Brain microvascular endothelial cell (primary cell): Measurements from ENCODE around the gene CCDC141.

Experiments
- DNase-seq: peaks from one replicate; pipeline ENCODE4 v3.0.0-alpha.2; 2020
- H3K27ac ChIP-seq: fragments of 250-450 bp; sonication (Bioruptor Pico); 2 replicates; pipeline ENCODE4 v1.5.1; 2020; ENCODE audit warnings: mild to moderate bottlenecking, moderate library complexity
- H3K27me3 ChIP-seq: fragments of 250-450 bp; sonication (Bioruptor Pico); replicated peaks from 2 replicates; pipeline ENCODE4 v1.5.1; 2020; ENCODE audit warnings: mild to moderate bottlenecking
- H3K36me3 ChIP-seq: fragments of 250-450 bp; sonication (Bioruptor Pico); replicated peaks from 2 replicates; pipeline ENCODE4 v1.5.1; 2020; ENCODE audit warnings: mild to moderate bottlenecking
- H3K4me3 ChIP-seq: 2 replicates; pipeline ENCODE4 v1.5.1; 2011; ENCODE audit warnings: low read depth, mild to moderate bottlenecking, control low read depth, low read length, moderate library complexity
- in situ Hi-C: cut with HindIII; loops from 2 replicates; pipeline ENCODE4 v1.10.0; 2017; ENCODE audit warnings: low sequenced_read_pairs, low pct_ligation_motif_present
- TF ChIP-seq, protein P1 (sequence below): IDR thresholded peaks from 2 replicates; pipeline ENCODE4 v1.5.1; 2011; ENCODE audit warnings: low read depth, mild to moderate bottlenecking, moderate library complexity, low read length, control low read depth, inconsistent platforms; ENCODE audit errors: missing control alignments

CCDC141 gene

DNA sequence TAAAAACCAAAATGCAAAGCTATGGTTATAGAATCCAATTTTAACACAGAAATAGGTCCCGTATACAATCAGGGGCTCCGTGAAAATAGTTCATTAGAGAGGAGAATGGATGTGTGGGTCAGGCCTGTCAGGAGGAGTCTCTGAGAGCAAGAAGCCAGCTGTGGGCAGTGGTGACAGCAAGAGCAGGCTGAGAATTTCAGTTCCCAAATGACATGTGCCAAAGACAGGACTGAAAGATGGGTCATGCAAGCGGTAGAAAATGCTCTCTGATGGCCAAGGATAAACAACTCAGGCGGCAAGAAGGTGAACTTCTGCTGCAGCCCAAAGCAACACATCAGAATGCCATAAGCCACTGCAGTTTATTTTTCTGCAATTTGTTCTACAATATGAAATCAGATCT lies 100.4 kb downstream of the CCDC141 start:
- TF ChIP-seq, protein P1, sequence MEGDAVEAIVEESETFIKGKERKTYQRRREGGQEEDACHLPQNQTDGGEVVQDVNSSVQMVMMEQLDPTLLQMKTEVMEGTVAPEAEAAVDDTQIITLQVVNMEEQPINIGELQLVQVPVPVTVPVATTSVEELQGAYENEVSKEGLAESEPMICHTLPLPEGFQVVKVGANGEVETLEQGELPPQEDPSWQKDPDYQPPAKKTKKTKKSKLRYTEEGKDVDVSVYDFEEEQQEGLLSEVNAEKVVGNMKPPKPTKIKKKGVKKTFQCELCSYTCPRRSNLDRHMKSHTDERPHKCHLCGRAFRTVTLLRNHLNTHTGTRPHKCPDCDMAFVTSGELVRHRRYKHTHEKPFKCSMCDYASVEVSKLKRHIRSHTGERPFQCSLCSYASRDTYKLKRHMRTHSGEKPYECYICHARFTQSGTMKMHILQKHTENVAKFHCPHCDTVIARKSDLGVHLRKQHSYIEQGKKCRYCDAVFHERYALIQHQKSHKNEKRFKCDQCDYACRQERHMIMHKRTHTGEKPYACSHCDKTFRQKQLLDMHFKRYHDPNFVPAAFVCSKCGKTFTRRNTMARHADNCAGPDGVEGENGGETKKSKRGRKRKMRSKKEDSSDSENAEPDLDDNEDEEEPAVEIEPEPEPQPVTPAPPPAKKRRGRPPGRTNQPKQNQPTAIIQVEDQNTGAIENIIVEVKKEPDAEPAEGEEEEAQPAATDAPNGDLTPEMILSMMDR, result no peak
- DNase-seq, result no peak
- in situ Hi-C loops, result no loop called here

DNA sequence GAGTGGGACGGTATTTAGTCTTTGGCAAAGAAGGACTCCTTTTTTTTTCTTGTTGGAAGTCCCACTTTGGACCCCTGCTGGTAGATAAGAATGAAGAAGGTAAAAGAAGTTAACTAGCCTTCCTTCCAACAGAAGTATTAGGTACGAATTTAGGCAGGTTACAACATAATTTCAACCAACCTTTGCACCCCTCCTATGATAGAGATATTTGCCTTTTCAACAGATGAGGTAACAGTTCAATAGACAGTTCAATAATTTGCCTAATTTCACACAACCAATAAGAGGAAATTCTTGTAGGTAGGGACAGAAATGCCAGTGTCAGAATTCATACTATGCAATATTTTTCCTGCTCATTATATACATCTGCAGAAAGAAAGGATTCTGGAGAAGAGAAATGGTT lies 100.8 kb downstream of the CCDC141 start:
- in situ Hi-C loops, result no loop called here
- TF ChIP-seq, protein P1, result no peak
- no peaks in the 10 kb centered on the region for H3K27me3 ChIP-seq

More for the DNA sequence above, 100.4 kb downstream of the CCDC141 start:
- H3K4me3 ChIP-seq, result no peak overlapping the region
- H3K27me3 ChIP-seq, result no peaks in the 10 kb centered on the region
- H3K36me3 ChIP-seq, result no peaks in the 10 kb centered on the region
- H3K27ac ChIP-seq, result no peak overlapping the region

GRCh38 chr2:178947006-178947405 lies 102.9 kb downstream of the CCDC141 start:
- Histone ChIP-seq H3K36me3 (no peaks in the 10 kb centered on the region), H3K27me3 (no peaks in the 10 kb centered on the region), H3K4me3 (no peak overlapping the region), H3K27ac (no peak overlapping the region)
- in situ Hi-C loops, result no loop called here
- DNase-seq, result no peak
- TF ChIP-seq, protein P1, result no peak

More for the DNA sequence above, 100.8 kb downstream of the CCDC141 start:
- Histone ChIP-seq H3K27ac (no peak overlapping the region), H3K36me3 (no peaks in the 10 kb centered on the region), H3K4me3 (no peak overlapping the region)
- DNase-seq, result no peak

- TF ChIP-seq, protein P1, result no peak
- in situ Hi-C loops, result no loop called here
- DNase-seq, result no peak
- no peak overlapping the region for H3K27ac ChIP-seq
- no peaks in the 10 kb centered on the region for H3K27me3 ChIP-seq
- no peaks in the 10 kb centered on the region for H3K36me3 ChIP-seq
- no peak overlapping the region for H3K4me3 ChIP-seq
Observed at GRCh38 chr2:178946494-178946893, 103.4 kb downstream of the CCDC141 start.

GRCh38 chr2:178943745-178944144 lies 106.2 kb downstream of the CCDC141 start:
- TF ChIP-seq, protein P1, result no peak
- H3K36me3 ChIP-seq, result no peaks in the 10 kb centered on the region
- DNase-seq, result no peak
- no peak overlapping the region for H3K27ac ChIP-seq
- no peaks in the 10 kb centered on the region for H3K27me3 ChIP-seq
- no peak overlapping the region for H3K4me3 ChIP-seq
- in situ Hi-C loops, result no loop called here

- TF ChIP-seq, protein P1, result no peak
- no peaks in the 10 kb centered on the region for H3K27me3 ChIP-seq
- H3K4me3 ChIP-seq, result no peak overlapping the region
- DNase-seq, result no peak
- in situ Hi-C loops, result no loop called here
- no peaks in the 10 kb centered on the region for H3K36me3 ChIP-seq
- H3K27ac ChIP-seq, result no peak overlapping the region
Observed at GRCh38 chr2:178934571-178934970, 115.4 kb downstream of the CCDC141 start.
